Adrenal gland (tissue), 5 donors: ENCODE measurements around the gene R3HDML.
"Not testable (repeated sequence)": the region's sequence is repeated elsewhere in the genome, so short reads cannot be mapped to it uniquely, and the experiment has no call there.

Experiments
- CTCF ChIP-seq, 6 experiments: fragments of 450-650 bp in 4 of 6; fragments of 200-600 bp in 2 of 6; sonication (generic) in 1 of 6; IDR thresholded peaks; 1 replicate in 5 of 6; 2 replicates in 1 of 6; pipeline versions ENCODE4 v1.5.1 to v1.8.0; 2016 to 2021; ENCODE audit warnings: antibody characterized with exemption in 6 of 6, mild to moderate bottlenecking in 2 of 6, moderate library complexity in 1 of 6
- POLR2A ChIP-seq, 2 donors: fragments of 450-650 bp; IDR thresholded peaks; one replicate each; pipeline ENCODE4 v1.6.1; 2017; ENCODE audit warnings: antibody characterized with exemption in 2 of 2, mild to moderate bottlenecking in 2 of 2, moderate library complexity in 1 of 2
- donor health status: DM: no; HTN: no; CAD: no.

- TF ChIP-seq POLR2A, CTCF (IDR thresholded peaks at IDR 0.05): not testable (repeated sequence)
Observed at GRCh38 chr20:44345941-44346340, 9.1 kb downstream of the R3HDML start.
